HTR-8/SVneo (cell line): ENCODE measurements around the gene FRK.
"Not testable (repeated sequence)": the region's sequence is repeated elsewhere in the genome, so short reads cannot be mapped to it uniquely, and the experiment has no call there.

Source experiments
- DNase-seq: peaks from one replicate; pipeline ENCODE4 v3.0.0; 2011; ENCODE audit warnings: low spot score, mixed read lengths; ENCODE audit not compliant: insufficient read length
- FAIRE-seq: peaks from 2 replicates; lab custom pipeline; 2011; peaks lifted over from hg19 to GRCh38; lab: Jason Lieb, UNC

The FRK gene, protein sequence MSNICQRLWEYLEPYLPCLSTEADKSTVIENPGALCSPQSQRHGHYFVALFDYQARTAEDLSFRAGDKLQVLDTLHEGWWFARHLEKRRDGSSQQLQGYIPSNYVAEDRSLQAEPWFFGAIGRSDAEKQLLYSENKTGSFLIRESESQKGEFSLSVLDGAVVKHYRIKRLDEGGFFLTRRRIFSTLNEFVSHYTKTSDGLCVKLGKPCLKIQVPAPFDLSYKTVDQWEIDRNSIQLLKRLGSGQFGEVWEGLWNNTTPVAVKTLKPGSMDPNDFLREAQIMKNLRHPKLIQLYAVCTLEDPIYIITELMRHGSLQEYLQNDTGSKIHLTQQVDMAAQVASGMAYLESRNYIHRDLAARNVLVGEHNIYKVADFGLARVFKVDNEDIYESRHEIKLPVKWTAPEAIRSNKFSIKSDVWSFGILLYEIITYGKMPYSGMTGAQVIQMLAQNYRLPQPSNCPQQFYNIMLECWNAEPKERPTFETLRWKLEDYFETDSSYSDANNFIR

DNA sequence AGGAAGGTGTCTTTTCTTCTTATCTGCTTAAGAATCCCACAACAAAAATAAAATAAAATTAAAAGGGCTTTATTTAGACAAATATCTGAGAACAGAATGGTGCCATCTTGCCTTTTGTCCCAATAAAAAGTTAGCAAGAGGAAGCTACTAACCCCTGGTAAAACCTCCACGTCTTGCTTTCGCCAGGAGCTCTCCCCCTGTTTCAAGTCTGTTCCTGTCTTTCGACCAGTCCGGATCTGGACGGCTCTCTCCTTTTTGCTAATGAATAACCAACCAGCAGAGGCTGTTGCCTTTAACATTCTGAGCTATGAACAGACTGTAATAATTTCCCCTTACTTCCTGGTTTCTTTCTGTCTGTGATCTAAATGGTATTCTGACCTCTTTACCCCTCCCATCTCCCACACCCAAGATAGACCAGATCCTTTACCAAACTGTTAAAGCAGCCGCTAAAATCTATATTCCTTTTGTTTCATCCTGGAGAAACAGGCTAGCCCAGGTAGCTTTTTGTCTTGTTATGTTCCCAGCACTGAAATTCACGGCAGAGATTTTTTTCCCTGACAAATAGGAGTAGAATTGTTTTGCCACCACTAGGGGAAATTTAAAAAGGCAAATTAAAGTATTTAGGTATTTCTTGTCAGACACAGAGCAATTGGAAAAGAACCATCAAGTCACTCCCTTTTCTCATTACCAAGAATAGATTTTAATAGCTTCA lies at the start of gene FRK:
Gene FRK, minus strand, starts transcription at position 320 of the 712 bp plus-strand sequence. CDS start 580 bp downstream, outside the sequence.
- DNase-seq (no peak), FAIRE-seq (no peak)

DNA sequence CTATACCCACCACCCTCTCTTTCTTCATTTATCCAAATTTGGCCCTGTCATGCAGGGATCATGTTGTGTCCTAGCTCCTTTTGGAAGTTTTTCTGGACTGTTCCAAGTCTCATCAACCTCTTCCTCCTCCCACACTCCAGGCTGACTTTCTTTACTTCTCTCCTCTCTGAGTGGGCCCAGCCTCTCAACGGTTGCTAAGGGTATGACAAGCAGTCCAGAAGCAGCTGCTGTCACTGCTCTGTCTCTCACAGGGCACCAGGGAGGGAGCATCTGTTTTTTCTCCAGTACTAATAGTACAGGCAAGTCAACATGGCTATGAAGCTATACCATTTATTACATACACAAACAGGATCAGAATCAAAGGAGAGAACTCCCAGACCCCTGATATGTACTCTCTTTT lies 48.1 kb upstream of the FRK start:
- no peak for FAIRE-seq
- DNase-seq: no peak

- FAIRE-seq (no peak), DNase-seq (no peak)
Measured at GRCh38 chr6:116106146-116106545, 45.5 kb upstream of the FRK start.

GRCh38 chr6:116105247-116105646 lies 44.6 kb upstream of the FRK start:
- DNase-seq (no peak), FAIRE-seq (no peak)

DNA sequence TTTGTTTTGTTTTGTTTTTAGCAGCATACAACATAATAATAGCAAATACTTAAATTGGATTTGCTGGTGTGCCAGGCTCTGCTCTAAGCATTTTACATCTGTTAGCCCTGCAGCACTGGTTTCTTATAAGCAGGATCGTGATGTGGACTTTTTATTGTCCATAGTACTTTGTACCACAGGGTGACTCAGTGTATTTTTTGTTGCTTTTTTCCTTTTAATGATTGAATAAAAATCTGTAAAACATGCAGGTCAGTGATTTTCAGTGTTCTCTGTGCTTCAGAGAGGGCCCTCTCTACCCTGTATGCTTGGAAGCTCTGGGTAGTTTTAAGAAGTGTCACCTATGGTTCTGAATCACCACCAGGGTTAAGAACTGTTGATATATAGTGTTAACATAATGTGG lies 43.9 kb upstream of the FRK start:
- no peak for FAIRE-seq

GRCh38 chr6:116102873-116103272 lies 42.2 kb upstream of the FRK start:
- no peak for FAIRE-seq
- DNase-seq: no peak

More for the DNA sequence above, 43.9 kb upstream of the FRK start:
- DNase-seq: no peak

- no peak for DNase-seq
- no peak for FAIRE-seq
Measured at GRCh38 chr6:116101790-116102189, 41.1 kb upstream of the FRK start.

DNA sequence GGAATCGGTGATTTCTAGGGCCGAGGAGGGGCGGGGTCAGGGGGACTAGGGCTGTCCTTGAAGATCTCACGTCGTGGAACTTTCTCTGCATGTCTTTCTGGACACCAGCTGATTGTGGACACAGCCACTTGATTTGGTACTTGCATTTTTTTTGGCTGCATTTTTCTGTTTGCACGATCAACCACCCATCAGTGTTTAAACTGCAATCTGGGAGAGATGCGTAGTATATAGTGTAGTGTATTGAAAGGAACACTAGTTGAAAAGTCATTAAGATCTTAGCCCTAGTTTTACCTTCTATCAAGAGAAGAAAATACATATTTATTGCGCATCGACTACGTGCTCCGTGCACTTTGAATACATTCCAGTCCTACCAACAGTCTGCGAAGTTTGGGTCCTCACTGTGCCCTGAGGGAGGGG lies 40.6 kb upstream of the FRK start:
- no peak for FAIRE-seq
- no peak for DNase-seq

GRCh38 chr6:116100419-116101301 lies 40.0 kb upstream of the FRK start, which contains the start of gene NT5DC1:
NT5DC1 (plus strand) TSS chr6:116100853; CDS start chr6:116100931, 78 bp downstream.
- DNase-seq (peak; percentile 78), FAIRE-seq (peak; percentile 55)

GRCh38 chr6:116099036-116099435 lies 38.3 kb upstream of the FRK start:
- no peak for DNase-seq

GRCh38 chr6:116096979-116097816 lies 36.5 kb upstream of the FRK start:
- no peak for DNase-seq
- FAIRE-seq: no peak

More at GRCh38 chr6:116099036-116099435, 38.3 kb upstream of the FRK start:
- no peak for FAIRE-seq

DNA sequence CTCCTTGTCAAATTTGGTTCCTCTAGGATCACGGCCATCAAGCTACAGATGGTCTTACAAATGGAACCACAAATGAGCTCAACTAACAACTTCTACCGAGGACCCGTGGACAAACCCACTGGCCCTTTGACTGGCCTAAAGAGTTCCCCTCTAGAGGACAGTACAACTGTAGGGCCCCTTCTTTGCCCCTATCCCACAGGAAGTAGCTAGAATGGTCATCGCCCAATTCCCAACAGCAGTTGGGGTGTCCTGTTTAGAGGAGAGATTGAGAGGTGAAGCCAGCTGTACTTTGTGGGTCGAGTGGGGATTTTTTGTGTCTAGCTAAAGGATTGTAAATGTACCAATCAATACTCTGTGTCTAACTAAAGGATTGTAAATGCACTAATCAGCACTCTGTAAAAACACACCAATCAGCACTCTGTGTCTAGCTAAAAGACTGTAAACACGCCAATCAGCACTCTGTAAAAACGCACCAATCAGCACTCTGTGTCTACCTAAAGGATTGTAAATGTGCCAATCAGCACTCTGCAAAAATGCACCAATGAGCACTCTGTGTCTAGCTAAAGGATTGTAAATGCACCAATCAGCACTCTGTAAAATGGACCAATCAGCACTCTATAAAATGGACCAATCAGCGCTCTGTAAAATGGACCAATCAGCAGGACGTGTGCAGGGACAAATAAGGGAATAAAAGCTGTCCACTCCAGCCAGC lies 35.5 kb upstream of the FRK start:
- DNase-seq: not testable (repeated sequence)

DNA sequence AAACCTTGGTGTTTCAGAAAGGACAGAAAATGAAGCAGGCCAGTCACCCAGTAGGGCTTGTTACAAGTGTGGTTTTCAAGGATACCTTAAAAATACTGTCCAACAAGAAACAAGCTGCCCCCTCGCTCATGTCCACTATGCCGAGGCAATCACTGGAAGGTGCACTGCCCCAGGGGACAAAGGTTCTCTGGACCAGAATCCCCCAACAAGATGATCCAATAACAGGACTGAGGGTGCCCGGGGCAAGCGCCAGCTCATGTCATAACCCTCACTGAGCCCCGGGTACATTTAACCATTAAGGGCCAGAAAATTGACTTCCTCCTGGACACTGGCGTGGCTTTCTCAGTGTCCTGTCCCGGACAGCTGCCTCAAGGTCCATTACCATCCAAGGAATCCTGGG lies 33.4 kb upstream of the FRK start:
- FAIRE-seq (no peak), DNase-seq (no peak)

More for the DNA sequence above, 35.5 kb upstream of the FRK start:
- FAIRE-seq: not testable (repeated sequence)

GRCh38 chr6:116090251-116090650 lies 29.6 kb upstream of the FRK start:
- DNase-seq (no peak), FAIRE-seq (no peak)

DNA sequence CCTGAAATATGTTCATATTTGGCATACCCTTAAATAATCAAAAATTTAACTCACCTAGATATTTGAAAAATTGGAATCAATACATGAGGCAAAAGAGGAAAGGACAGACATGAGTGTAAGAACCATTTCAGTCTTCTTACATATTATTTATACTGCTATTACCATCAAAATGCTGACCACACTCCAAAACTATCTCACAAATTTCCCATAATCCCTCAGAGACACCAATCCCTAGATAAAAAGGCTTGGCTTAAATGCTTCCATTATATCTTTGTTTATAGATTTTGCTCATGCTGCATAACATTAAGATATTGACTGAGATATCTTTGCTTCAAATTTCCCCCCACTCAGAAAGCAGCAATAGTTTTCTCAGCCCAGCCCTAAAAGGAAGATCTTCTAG lies 28.3 kb upstream of the FRK start:
- DNase-seq (no peak), FAIRE-seq (no peak)

DNA sequence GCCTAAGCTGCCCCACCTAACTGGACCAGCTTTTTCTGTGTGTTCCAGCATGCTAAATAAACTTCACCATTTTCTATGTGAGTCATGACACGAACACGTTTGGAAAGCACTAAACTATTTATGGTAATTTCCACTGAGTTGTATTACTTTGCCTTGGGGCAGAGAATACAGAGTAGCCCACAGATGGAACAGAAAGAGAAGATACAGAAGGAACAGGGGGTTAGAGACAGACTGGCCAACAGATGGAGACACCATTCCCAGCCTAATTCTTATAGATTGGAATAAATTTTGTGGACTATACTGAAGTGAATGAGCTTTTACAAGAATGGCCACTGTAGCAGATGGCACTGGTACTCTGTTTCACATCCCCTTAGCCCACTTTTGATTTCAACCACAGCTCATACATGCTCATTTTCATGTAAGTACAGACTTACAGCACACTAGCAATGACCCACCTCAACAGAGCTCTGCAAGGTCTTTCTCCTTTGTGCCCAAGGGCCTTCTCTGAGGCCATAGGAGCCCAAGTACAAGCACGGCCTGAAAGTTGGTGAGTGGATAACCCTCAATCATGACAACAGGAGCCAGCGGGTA lies 26.8 kb upstream of the FRK start:
- DNase-seq (peak; percentile 14), FAIRE-seq (peak; percentile 13)

DNA sequence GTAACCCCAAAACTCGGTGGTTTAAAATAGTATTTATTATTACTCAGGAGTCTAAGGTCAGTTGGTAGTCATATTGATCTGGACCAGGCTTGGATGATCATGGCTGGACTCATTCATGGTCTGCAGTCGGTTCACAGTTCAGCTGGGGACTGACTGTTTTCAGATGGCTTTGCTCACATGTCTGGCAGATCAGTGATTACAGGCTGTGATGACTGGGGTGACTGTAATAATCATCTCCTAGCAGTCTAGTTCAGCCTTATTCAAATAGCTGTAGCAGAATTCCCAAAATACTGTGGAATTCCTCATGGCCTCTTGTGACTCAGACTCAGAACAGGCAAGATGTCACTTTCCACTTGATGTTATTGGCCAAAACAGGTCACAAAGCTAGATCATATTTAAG lies 23.6 kb upstream of the FRK start:
- FAIRE-seq: no peak
- DNase-seq: no peak

DNA sequence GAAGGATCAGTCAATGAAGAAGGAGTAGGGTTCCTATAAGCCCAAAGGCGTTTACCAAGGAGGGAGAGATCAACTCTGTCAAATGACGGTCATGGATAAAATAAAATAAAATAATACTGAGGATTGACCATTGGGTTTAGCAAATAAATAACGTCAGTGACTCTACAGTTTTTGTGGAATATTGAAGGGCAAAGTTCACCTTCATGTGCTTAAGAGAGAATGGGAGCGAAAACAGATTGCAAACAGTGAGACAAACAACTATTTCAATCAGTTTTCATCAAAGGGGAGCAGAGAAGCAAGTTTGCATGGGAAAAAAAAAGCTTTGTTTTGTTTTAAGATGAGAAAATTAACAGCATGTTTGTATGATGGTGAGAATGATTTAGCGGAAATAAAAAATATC lies 22.4 kb upstream of the FRK start:
- FAIRE-seq (no peak), DNase-seq (no peak)
